Keratinocyte (primary cell): ENCODE data around the gene CRADD. TPM values are rescaled to one million over a fixed set of nuclear protein-coding genes. Genes with fewer than 3 reads are reported as not detected.
A peak's percentile ranks its signal among the peaks of the same experiment; 100 is the strongest.

Source experiments
- DNase-seq: peaks from one replicate; pipeline ENCODE4 v3.0.0-alpha.2; 2011; ENCODE audit warnings: low read depth, missing footprints, low spot score
- FAIRE-seq: peaks from 2 replicates; lab custom pipeline; 2011; peaks lifted over from hg19 to GRCh38; lab: Jason Lieb, UNC
- H2AFZ ChIP-seq: 2 replicates; pipeline ENCODE4 v1.6.0; 2012; ENCODE audit warnings: low read length, control low read depth, inconsistent platforms; ENCODE audit not compliant: control insufficient read depth
- H3K27ac ChIP-seq: 2 replicates; pipeline ENCODE4 v1.5.1; 2011; ENCODE audit warnings: low read length; ENCODE audit not compliant: control insufficient read depth, insufficient read depth
- H3K27me3 ChIP-seq: 3 replicates; pipeline ENCODE4 v1.6.0; 2011; ENCODE audit warnings: low read length; ENCODE audit not compliant: control insufficient read depth, insufficient read depth; ENCODE audit errors: extremely low read depth
- H3K36me3 ChIP-seq, 2 experiments: 2 replicates in 1 of 2; 3 replicates in 1 of 2; pipeline ENCODE4 v1.5.1; 2011; ENCODE audit warnings: low read length in 2 of 2, mild to moderate bottlenecking in 1 of 2; ENCODE audit not compliant: control insufficient read depth in 2 of 2, insufficient read depth in 2 of 2; ENCODE audit errors: extremely low read depth in 1 of 2
- H3K4me1 ChIP-seq: 3 replicates; pipeline ENCODE4 v1.5.1; 2011; ENCODE audit warnings: low read length; ENCODE audit not compliant: control insufficient read depth, insufficient read depth; ENCODE audit errors: extremely low read depth
- H3K4me2 ChIP-seq: 3 replicates; pipeline ENCODE4 v1.6.0; 2011; ENCODE audit warnings: low read depth, low read length; ENCODE audit not compliant: control insufficient read depth, insufficient read depth; ENCODE audit errors: extremely low read depth
- H3K4me3 ChIP-seq, 3 experiments: fragments of 200-600 bp in 1 of 3; sonication (generic) in 1 of 3; 2 replicates in 2 of 3; 3 replicates in 1 of 3; pipeline ENCODE4 v1.5.1; 2011 to 2016; ENCODE audit warnings: low read length in 3 of 3, mild to moderate bottlenecking in 3 of 3, control low read depth in 2 of 3, inconsistent platforms in 1 of 3, low read depth in 1 of 3, mixed read lengths in 1 of 3, mixed run types in 1 of 3, moderate library complexity in 1 of 3; ENCODE audit not compliant: control insufficient read depth in 2 of 3, insufficient read depth in 2 of 3; ENCODE audit errors: extremely low read depth in 1 of 3
- H3K79me2 ChIP-seq: 2 replicates; pipeline ENCODE4 v1.6.0; 2012; ENCODE audit warnings: low read length; ENCODE audit not compliant: control insufficient read depth, insufficient read depth
- H3K9ac ChIP-seq: 3 replicates; pipeline ENCODE4 v1.6.0; 2011; ENCODE audit warnings: low read length; ENCODE audit not compliant: control insufficient read depth, insufficient read depth; ENCODE audit errors: extremely low read depth
- H3K9me1 ChIP-seq: 3 replicates; pipeline ENCODE4 v1.6.0; 2011; ENCODE audit warnings: low read length; ENCODE audit not compliant: control insufficient read depth, insufficient read depth; ENCODE audit errors: extremely low read depth
- H3K9me3 ChIP-seq: 2 replicates; pipeline ENCODE4 v1.5.1; 2012; ENCODE audit warnings: low read depth, low read length; ENCODE audit not compliant: control insufficient read depth
- H4K20me1 ChIP-seq: 3 replicates; pipeline ENCODE4 v1.6.0; 2011; ENCODE audit warnings: low read length; ENCODE audit not compliant: control insufficient read depth, insufficient read depth; ENCODE audit errors: extremely low read depth
- CTCF ChIP-seq, 3 experiments: IDR thresholded peaks in 1 of 3; conservative IDR thresholded peaks in 1 of 3; optimal IDR thresholded peaks in 1 of 3; 2 replicates in 2 of 3; 3 replicates in 1 of 3; pipeline versions ENCODE3 to v1.5.1; 2011; ENCODE audit warnings: low read length in 3 of 3, mild to moderate bottlenecking in 3 of 3, moderate library complexity in 2 of 3, control low read depth in 1 of 3, inconsistent platforms in 1 of 3; ENCODE audit not compliant: insufficient read depth in 2 of 3; ENCODE audit errors: extremely low read depth in 1 of 3
- EZH2 ChIP-seq: IDR thresholded peaks from one replicate; pipeline ENCODE4 v1.6.1; 2012; ENCODE audit warnings: inconsistent platforms, mild to moderate bottlenecking, low read length, moderate library complexity
- dilution Hi-C: fragments of 300-500 bp; cut with MboI; formaldehyde crosslinking; loops from one replicate; pipeline ENCODE4 v1.7.0; 2020; ENCODE audit warnings: low sequenced_read_pairs; ENCODE audit not compliant: extremely low pct_ligation_motif_present
- polyA plus RNA-seq, 5 experiments: library from polyadenylated mRNA; depleted of rRNA in 3 of 5; stranded (reverse) in 3 of 5; stranded (forward) in 1 of 5; unstranded in 1 of 5; fragments of >200 nt; gene quantifications; 1 replicate in 1 of 5; 2 replicates in 3 of 5; 3 replicates in 1 of 5; pipeline versions ENCODE4 v1.2.1 to v1.2.3, GENCODE V29; 2011 to 2012; ENCODE audit warnings: missing spikeins in 2 of 5, low read depth in 1 of 5, low replicate concordance in 1 of 5

Gene CRADD
- polyA plus RNA-seq, 1 donor (not counting 4 experiments of a cell fraction or from before 2014, with no cell fraction given), result 11.2 TPM

GRCh38 chr12:93802293-93802692, 125.1 kb downstream of the CRADD start:
- no peaks in the 10 kb centered on the region for H3K79me2 ChIP-seq
- no peaks in the 10 kb centered on the region for H3K27me3 ChIP-seq
- FAIRE-seq (no peak), DNase-seq (no peak)
- H3K4me2 ChIP-seq, result no peak overlapping the region
- H3K36me3 ChIP-seq, result no peaks in the 10 kb centered on the region
- H3K4me3 ChIP-seq, result no peak overlapping the region
- no peak overlapping the region for H2AFZ ChIP-seq
- no peak overlapping the region for H3K9ac ChIP-seq
- TF ChIP-seq CTCF (optimal IDR thresholded peaks at IDR 0.05 in 1 of 3, IDR thresholded peaks at IDR 0.05 in 1 of 3, conservative IDR thresholded peaks at IDR 0.05 in 1 of 3; ENCODE audit: extremely low read depth in 1 of 3, insufficient read depth in 2 of 3, low read length in 3 of 3), result no peak
- TF ChIP-seq EZH2, result no peak
- dilution Hi-C loops, result no loop called here
- no peaks in the 10 kb centered on the region for H3K9me3 ChIP-seq
- H4K20me1 ChIP-seq, result no peaks in the 10 kb centered on the region
- H3K9me1 ChIP-seq, result peaks cover 2% of the 10 kb centered on the region
- no peak overlapping the region for H3K27ac ChIP-seq
- peaks cover 47% of the 10 kb centered on the region for H3K4me1 ChIP-seq

- no peak for DNase-seq
- H3K4me3 ChIP-seq, result peak overlapping the region in 1 of 3 experiments; percentile 1
- H3K9me3 ChIP-seq, result no peaks in the 10 kb centered on the region
- no peak for FAIRE-seq
- H3K4me1 ChIP-seq, result peaks cover 47% of the 10 kb centered on the region
- dilution Hi-C loops, result no loop called here
- H3K9ac ChIP-seq, result peak overlapping the region; percentile 5
- peak overlapping the region; percentile 67 for H2AFZ ChIP-seq
- no peaks in the 10 kb centered on the region for H4K20me1 ChIP-seq
- H3K27me3 ChIP-seq, result no peaks in the 10 kb centered on the region
- H3K36me3 ChIP-seq, result no peaks in the 10 kb centered on the region
- H3K79me2 ChIP-seq, result no peaks in the 10 kb centered on the region
- H3K27ac ChIP-seq, result peak overlapping the region; percentile 54
- H3K4me2 ChIP-seq, result peak overlapping the region; percentile 46
- TF ChIP-seq CTCF (optimal IDR thresholded peaks at IDR 0.05 in 1 of 3, IDR thresholded peaks at IDR 0.05 in 1 of 3, conservative IDR thresholded peaks at IDR 0.05 in 1 of 3; ENCODE audit: extremely low read depth in 1 of 3, insufficient read depth in 2 of 3, low read length in 3 of 3), result peak; percentile 14 to 61 (median 16)
- no peak for TF ChIP-seq EZH2
- H3K9me1 ChIP-seq, result peaks cover 2% of the 10 kb centered on the region
Observed at GRCh38 chr12:93802698-93803423, 125.7 kb downstream of the CRADD start.
